ENCODE measurements around the gene KBTBD8.

The KBTBD8 gene

GRCh38 chr3:66985336-66985920, 12.7 kb upstream of the KBTBD8 start:
- no peak for TF ChIP-seq CTCF (IDR thresholded peaks at IDR 0.05; ENCODE audit: borderline replicate concordance, insufficient read depth, low read depth, low read length)
- H3K4me3 ChIP-seq (ENCODE audit: low read depth, low read length) = no peak overlapping the region

- TF ChIP-seq CTCF (IDR thresholded peaks at IDR 0.05; ENCODE audit: borderline replicate concordance, insufficient read depth, low read depth, low read length) = no peak
- no peak overlapping the region for H3K4me3 ChIP-seq (ENCODE audit: low read depth, low read length)
These were observed 11.7 kb upstream of the KBTBD8 start for GRCh38 chr3:66986406-66986805.

GRCh38 chr3:66989241-66989640, 8.9 kb upstream of the KBTBD8 start:
- no peak for TF ChIP-seq CTCF (IDR thresholded peaks at IDR 0.05; ENCODE audit: borderline replicate concordance, insufficient read depth, low read depth, low read length)
- H3K4me3 ChIP-seq (ENCODE audit: low read depth, low read length) = no peak overlapping the region

- peak; percentile 68 for TF ChIP-seq CTCF (IDR thresholded peaks at IDR 0.05; ENCODE audit: borderline replicate concordance, insufficient read depth, low read depth, low read length)
- H3K4me3 ChIP-seq (ENCODE audit: low read depth, low read length) = peak overlapping the region; percentile 44
These were observed 8.0 kb upstream of the KBTBD8 start for GRCh38 chr3:66989860-66990696.

GRCh38 chr3:66991459-66991858, 6.6 kb upstream of the KBTBD8 start:
- TF ChIP-seq CTCF (IDR thresholded peaks at IDR 0.05; ENCODE audit: borderline replicate concordance, insufficient read depth, low read depth, low read length) = no peak
- H3K4me3 ChIP-seq (ENCODE audit: low read depth, low read length) = no peak overlapping the region

GRCh38 chr3:66993082-66993481, 5.0 kb upstream of the KBTBD8 start:
- no peak for TF ChIP-seq CTCF (IDR thresholded peaks at IDR 0.05; ENCODE audit: borderline replicate concordance, insufficient read depth, low read depth, low read length)

GRCh38 chr3:66994588-66994987, 3.5 kb upstream of the KBTBD8 start:
- no peak for TF ChIP-seq CTCF (IDR thresholded peaks at IDR 0.05; ENCODE audit: borderline replicate concordance, insufficient read depth, low read depth, low read length)
- H3K4me3 ChIP-seq (ENCODE audit: low read depth, low read length) = no peak overlapping the region

More at GRCh38 chr3:66993082-66993481, 5.0 kb upstream of the KBTBD8 start:
- H3K4me3 ChIP-seq (ENCODE audit: low read depth, low read length) = no peak overlapping the region
